Effector CD4-positive, alpha-beta T cell (primary cell): ENCODE data around the gene POLN.
"Not testable (repeated sequence)": the region's sequence is repeated elsewhere in the genome, so short reads cannot be mapped to it uniquely, and the experiment has no call there.

ENCODE experiments used
- DNase-seq: peaks from one replicate; pipeline ENCODE4 v3.0.0-alpha.2; 2020

POLN gene

DNA sequence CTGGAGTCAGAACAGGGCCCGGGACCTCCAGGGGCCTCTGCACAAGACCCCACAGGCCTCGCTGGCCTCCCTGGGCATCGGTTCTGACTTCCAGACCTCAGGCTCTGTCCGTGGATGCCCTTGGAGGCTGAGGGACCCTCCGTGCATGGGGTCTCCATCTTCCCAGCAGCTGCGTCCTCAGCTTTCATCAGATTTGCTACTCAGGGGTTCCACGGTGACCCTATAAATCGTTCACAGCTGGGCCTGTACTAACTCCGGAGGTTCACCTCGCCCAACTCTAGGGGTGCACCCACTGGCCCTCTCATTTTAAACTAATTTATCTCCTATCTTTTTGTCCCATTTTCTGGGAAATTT lies 33.1 kb upstream of the POLN start:
- not testable (repeated sequence) for DNase-seq

DNA sequence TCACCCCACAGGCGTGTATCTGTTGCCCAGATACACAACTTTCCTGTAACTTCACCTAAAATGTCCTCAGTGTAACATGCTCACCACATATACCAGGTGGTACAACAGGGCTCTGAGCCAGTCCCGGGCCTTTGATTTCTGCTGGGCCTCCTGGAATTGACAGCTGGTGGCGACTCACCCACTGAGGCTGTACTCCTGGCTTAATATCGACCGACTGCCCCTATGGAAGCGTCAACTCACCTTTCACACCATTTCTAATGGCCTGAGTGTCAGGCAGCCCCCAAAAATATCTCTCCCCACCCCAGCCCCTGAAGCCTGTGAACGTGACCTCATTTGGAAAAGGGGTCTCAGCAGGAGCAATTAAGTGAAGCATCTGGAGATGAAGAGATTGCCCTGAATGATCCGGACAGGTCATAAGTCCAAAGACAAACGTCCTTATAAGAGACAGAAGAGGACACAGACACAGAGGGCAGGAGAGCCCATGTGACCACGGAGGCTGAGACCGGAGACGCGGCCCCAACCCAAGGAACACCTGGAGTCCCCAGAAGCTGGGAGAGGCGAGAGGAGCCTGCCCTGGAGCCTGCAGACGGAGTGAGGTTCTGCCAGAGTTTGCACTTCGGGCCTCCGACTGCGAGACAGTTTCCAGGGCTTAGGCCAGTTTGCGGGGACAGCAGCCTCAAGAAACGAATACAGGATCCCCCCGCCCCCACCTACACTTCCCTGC lies 32.6 kb upstream of the POLN start:
- no peak for DNase-seq

DNA sequence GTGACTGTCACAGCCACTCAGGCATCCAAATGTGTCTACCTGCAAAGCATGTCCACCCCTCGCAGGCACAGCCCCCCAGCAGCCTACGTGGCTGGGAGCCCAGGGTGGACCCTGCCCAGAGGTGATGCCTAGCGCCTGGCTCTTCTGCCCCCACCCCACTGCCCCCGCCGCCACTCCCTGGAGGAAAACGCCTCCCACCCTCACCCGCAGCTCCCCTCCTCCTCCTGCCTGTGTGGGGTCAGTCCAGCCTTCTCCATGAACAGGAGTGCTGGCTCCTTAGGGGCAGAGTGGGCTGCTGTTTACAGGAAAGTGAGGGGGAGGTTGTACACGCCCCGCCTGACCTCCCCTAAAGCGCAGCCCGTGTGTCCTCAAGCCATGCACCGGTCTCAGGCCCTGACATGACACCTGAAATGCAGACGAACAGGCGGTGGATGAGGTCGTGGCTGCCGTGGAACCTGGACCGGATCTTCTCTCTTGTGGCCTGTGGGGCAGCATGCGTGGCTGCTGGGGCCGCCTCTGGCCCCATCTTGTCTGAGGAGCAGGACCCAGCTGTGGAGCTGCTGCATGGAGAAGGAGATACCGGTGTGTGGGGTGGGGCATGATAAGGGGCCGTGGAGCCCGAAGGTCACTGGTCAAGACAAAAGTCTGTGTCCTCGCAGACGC lies 31.9 kb upstream of the POLN start:
- no peak for DNase-seq

DNA sequence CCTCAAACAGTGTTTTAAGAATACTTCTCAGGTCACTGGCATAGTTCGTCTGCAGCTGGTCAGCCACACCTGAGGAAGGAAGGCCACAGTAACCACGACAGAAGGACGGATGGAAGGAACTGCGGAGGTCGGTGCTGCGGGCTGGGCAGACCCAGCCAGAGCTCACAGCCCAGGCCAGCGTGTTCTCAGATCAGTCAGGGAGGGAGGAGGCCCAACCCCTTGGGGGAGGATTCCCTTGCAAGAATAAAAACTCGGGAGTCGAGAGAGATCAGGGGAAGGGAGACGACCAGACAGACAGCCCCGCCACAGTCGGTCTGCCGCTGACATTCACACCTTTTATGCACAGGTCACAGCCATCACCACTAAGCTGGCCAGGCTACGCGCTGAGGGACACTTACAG lies 31.3 kb upstream of the POLN start:
- DNase-seq = no peak

DNA sequence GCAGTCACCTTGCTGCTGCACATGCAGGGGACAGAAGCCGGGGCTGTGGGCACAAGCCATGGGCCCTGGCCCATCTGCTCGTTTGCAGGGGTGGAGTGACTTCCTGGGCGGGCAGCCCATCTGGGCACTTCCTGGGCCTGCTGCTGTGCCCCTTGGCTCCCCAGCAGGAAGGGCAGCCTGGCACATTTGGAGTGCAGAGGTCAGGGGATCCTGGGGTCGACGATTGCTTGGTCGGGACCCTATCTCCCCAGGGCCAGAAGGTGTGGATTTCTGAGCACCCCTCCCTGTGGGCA lies 30.9 kb upstream of the POLN start:
- no peak for DNase-seq

DNA sequence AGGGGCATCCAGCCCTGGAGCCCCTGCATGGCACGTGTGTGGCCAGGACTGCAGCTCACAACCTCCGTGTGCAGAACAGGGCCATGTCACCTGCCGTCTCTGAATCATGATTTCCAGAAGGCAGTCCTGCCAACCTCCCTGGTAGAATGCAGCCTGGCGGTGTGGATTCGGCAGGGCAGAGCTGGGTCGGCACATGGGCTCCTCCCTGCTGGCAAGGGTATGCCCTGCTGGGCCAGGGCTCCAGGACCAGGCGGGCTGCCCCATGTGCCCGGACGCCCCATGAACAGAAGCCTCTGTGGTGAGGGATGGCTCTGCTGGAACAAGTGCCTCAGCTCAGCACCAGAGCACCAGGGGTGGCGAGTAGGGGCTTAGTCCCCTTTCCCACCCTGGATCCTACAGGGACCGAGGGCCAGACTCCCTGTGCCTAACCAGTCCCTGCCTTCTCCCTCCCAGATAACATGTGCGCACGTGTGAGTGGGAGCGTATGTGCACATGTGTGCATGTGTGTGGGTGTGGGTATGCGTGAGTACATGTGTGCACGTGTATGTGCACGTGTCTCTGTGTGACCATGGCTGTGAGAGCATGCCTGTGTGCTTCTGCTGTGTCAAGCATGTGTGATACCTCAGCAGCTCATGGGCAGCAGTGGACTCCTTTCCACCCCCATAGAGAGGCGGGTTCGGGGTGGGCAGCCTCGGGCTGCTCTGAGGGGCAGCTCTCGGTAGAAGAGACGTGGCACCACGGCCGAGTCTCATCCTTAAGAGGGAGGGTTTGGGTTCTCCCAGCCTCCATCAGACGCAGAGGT lies 30.3 kb upstream of the POLN start:
- DNase-seq = no peak

DNA sequence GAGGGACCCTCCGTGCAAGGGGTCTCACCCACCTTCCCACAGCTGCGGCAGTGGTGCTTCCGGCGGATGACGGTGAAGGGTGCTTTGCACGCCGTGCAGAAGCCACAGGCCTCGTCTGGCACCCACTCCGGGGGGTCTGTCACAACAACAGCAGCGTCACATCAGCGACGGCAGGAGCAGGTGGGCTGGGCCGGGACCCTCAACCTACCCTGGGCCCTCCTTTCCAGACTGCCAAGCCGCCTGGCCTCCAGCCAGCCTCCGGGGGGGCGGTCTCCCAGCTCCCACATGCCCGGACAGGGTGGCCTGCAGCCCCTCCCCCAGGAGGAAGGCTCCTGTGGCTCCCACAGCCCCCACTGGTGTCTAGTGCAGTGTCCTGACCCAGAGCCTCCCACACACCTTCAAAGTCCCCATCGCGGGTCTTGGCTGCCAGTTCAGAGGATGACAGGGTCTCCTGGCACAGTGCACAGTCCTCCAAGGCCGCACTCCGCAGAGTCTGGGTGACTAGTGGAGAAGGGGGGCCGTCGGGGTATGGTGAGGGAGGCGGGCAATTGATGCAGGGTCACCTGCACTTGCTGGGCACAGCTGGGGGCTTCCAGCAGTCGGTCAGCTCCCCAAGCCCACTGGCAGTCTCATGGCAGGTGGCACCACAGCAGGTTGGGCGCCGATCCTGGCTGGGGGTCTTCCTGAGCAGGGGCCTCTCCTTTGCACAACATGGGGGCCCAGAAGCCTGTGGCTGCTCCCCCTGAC lies 29.5 kb upstream of the POLN start:
- no peak for DNase-seq

DNA sequence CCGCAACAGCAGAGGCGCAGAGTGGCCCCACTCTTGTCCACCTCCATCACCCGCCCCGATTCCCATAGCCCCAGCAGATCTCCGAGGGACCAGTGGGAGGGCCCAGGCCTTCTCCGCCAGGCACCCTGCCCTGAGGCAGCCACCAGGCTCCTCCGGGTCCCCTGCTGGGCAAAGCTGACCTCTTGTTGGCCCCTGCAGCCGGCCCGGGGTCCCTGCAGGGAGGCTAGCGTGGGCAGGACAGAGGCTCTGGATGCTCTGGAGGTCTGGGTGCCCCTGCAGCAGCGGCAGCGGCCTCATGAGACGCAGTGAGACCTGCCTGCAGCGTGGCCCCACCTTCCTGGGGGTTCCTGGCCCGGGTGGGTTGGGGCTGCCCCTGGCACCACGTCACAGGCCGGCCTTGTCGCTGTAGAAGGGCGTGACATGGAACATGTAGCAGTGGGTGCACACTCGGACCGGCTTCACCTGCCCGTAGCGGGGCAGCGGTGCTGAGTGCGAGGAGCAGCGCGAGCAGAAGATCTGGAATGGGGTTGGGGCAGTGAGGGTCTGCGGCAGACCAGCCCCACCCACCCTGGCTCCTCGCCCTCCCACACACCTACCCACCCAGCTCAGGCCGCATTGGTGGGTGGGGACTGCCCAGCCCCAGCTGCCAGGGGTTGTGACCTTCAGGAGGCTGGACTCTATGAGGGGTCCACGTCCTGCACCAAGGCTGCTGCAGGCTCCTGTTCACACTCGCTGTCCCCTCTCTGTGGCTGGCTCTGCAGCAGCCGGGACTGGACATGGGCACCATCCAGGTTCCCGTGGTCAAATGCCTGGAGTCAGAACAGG lies 28.6 kb upstream of the POLN start:
- DNase-seq = no peak

DNA sequence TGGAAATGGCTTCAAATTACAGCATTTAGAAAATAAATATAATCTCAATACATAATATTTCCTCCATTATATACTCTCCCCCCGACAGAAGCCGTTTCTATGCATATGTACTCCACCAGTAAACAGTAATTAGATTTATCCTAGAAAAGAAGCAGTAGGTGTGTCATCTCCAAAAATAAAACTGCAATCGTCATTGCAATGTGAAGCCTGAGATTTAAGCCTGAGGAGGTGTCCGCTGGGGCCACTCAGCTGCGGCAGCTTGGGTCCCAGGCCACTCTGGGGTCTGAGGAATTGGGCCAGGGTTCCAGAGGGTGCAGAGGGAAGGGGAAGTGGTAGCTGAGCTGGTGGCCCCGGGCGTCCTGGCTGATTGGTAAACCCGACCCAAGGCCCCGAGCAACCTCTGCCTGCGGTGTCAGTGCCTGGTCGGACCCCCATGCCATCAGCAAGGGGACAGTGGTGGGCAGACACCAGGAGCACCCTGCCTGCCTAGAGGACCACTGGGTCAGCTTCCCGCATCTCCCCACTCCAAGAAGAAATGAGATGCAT lies 27.8 kb upstream of the POLN start:
- DNase-seq = no peak

DNA sequence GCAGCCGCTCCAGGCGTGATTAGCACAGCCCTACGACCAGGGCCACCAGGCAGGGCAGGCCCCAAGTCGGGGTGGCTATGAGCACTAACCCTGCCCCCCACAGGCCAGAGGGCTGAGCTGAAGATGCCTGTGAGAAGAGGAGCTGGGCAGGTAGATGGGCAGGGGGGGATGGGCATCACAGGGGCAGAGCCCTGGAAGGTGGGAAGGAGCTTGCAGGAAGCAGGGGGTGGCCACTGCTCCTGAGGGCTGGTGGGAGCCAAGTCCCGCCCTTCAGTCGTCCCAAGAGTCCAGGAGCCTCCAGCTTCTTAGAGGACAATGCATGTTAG lies 27.2 kb upstream of the POLN start:
- DNase-seq = no peak

DNA sequence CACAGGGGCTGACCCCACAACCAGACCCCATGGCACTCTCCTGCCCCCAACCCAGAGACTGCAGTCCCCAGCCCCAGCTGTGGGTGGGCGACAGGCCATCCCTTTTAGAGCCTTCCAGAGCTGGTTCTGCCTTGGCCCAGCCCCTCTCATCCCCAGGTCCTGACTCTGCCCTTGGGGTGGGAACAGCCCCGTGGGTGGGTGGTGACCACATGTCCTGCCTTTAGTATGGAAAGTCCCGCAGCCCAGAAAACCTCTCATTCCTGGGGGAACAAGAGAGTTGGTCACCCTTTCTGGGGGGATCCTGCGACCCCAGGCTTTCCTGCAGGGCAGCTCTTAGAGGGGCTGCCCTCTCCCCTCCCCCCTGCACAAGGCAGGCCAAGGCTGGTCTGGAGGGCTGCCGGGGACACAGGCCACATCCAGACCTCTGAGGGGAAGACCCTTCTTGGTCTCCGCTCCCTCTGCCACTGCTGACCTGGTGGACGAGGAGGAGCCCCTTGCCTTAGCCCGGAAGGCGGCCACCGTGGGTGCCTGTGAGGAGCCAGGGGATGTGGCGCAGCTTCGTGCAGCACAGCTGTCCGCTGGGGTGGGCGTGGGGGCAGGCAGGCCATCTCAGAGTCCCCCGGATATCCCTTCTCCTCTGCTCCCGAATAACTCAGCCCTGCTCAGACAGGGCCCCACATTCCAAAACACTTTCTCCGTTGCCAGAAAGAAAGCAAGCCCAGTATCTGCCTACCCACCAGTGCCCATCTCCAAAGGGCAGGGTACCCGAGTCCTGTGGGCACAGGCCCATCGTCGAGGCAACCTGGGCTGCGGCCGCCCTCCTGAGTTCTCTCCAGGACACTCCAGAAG lies 26.7 kb upstream of the POLN start:
- no peak for DNase-seq

DNA sequence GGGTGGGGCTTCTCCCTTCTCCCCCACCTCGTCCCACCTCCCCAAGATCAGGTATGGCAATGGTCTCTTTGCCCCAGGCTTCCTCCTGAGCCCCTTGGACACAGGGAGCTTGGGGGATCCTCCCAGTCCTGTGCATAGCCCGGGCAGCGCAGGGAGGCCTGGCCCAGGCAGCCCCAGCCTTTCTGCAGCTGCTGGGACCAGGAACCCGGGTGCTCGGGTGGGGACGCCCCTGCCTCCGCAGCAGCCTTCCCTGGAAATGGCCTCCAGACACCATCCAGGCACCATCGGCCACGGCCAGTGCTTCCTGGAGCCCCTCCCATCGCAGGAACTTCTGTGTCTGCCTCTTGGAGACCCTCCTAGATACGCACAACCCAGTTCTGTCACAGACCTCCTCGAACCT lies 25.9 kb upstream of the POLN start:
- DNase-seq = no peak

DNA sequence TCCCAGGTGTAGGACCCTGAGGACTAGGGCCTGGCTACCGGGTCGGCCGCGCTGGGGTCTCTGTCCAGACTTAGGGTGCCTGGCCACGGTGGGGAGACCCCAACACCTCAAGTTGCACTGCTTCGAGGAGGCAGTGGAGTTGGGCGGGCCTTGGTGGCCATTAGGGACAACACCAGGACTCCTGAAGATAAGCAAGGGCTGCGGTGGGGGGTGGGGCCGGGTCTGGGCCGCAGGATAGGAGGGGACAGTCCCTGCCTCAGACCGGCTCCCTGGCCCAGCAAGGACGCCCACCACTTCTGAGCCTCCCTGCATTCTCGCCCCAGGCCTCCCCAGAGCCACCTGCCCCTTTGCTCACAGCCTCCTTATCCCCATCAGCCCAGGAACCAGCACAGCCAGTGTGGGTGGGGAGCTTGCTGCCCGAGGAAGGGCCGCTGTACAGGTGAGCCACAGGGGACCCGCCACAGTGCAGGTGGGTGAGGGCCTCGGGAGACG lies 25.4 kb upstream of the POLN start:
- no peak for DNase-seq

DNA sequence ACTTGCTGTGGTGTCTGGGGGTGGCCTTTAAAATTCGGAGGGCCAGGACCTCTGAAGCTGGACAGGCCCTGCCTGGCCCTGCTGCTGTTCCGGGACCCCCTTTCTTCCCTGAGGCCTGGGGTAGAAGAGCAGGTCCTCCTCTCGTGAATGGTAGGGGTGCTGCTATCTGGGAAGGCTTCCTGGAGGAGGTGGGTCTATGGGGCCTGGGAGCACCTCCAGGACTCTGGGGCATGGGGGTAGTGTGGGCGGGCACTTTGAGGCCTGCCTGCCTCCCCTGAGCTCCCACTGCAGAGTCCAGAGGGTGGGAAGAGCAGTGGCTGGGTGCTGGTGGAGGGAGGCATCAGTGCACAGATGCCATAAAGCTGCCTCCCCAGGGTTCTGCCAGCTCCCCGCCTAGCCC lies 24.9 kb upstream of the POLN start:
- no peak for DNase-seq

DNA sequence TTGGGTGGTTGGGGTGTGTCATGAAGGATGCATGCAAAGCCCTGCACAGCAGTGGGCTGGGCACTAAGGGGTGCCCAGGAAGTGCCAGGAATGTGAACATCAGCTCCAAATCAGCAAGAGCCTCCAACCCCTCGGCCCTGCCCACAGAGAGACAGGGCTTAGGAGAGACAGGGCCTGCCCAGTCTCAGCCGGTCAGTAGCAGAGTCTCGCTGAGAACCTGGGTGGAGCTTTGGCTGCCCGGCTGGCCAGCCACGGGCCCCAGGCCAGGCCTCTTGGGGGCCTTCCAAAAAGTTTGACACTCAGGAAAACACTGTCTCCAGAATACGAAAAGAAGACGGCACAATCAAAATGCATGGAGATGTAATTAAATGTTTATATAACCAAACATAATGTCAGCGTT lies 24.3 kb upstream of the POLN start:
- no peak for DNase-seq

DNA sequence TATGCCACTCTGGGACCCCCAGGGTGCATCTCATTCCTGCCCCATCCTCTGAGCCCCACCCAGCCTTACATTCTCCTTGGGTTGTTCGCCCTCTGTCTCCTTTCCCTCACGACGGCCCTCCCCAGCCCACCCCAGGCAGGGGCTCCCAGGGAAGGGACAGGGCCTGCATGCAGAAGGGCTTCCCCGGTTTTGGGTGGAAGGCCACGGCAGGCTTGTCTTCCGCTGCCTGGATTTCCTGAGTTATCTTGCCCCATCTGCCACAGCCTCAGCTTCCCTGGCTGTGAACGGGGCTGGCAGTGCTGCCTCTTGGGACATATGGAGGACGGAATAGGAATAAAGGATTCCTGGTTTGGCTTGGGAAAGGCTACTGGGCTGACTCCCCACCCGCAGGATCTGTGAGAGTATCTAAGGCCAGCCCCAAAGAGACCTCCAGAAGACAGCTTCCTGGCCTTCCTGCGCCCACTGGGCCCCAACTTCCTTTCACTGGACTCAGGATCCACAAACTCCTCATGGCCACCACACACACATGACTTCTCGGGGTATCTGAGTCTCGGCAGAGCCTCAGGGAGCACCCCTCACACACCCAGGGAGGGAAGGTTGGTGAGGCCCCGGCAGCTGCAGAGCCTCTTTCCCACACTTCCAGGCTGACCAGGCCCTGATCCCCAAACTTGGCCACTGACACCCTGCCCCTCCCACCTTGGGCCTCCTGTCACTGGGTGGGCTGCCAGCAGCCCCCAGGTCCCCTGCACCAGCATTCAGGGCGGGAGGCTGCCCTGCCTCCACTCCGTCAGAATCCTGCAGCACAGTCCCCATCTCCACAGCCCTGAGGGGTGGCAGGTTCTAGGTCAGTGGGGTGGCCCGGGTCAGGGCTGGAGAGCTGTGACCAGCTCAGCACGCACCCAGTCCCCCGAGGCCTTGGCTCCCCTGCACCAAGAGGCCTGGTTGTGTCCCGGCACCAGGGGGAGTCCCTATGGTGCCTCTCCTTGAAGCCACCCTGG lies 23.5 kb upstream of the POLN start:
- no peak for DNase-seq

DNA sequence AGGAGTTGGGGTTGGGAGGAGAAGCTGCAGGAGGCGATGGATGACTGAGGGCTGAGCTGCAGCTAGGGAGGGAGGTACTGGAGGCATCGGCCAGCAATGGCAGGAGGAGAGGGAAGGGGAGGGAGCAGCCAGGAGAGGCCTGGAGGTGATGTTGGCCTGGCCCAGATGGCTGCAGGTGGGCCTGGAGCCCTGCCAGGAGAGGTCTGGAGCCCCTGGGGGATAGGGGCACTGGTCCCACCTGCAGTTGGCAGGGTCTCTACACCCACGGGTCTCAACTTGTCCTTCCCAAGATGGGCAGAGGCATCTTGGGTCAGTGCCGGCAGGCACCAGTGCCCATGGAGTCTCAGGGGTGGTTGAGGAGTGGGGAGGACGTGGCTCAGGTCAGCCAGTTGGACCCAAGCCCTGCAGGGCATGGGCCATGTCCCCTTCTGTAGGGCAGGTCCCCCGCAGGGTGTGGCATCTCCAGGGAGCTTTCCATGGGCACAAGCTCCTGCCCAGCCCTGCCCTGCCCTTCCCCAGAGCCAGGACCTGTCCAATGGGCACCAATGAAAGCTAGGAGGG lies 22.6 kb upstream of the POLN start:
- DNase-seq = no peak

DNA sequence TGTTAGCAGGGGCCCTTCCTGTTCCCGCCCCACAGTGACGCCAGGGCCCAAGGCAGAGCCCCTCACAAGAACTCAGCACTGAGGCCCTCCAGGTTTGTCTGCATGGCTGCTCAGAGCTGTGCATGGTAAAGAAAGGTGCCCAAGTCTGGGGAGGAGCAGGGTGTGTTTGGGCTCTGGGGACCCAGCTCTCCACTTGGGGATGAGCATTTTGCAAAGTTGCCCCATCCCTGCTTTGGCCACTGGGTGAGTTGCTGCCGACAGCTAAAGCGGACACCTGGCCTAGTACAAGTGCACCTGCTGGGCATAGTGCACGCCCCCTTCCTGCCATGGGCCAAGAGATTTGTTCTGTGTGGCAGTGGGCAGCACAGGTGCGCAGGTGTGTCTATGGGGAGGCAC lies 22.0 kb upstream of the POLN start:
- no peak for DNase-seq

DNA sequence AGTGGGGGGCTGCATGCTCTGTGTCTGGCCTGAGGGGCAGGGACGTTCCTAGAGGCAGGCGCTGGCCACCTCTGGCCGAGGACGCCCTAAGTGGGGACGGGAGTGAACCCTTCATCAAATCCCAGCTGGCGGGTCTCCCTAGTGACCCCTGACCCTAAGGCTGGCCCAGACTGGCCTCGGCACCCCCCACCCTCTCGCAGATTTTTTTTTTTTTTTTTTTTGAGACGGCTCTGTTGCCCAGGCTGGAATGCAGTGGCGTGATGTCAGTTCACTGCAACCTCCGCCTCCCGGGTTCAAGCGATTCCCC lies 21.0 kb upstream of the POLN start:
- no peak for DNase-seq
